K562 (cell line): Measurements from ENCODE around the gene CENPP. TPM values are rescaled to one million over a fixed set of nuclear protein-coding genes. Genes with fewer than 3 reads are reported as not detected.

ENCODE experiments used
- C11orf30 ChIP-seq: fragments of 450-650 bp; IDR thresholded peaks from 2 replicates; pipeline ENCODE4 v1.6.1; 2016; ENCODE audit warnings: low read depth, mild to moderate bottlenecking
- GABPB2 ChIP-seq: fragments of 250-450 bp; sonication (Bioruptor Pico); conservative IDR thresholded peaks from 2 replicates; pipeline ENCODE4 v1.5.1; 2021; ENCODE audit warnings: mild to moderate bottlenecking
- HNRNPH1 ChIP-seq: fragments of 200-400 bp; formaldehyde crosslinking; optimal IDR thresholded peaks from 2 replicates; pipeline ENCODE3; 2017; ENCODE audit warnings: low read depth, mild to moderate bottlenecking, low read length, moderate library complexity
- MTA3 ChIP-seq: fragments of 450-650 bp; formaldehyde crosslinking; IDR thresholded peaks from 2 replicates; pipeline ENCODE4 v1.6.1; 2017; ENCODE audit warnings: mild to moderate bottlenecking, borderline replicate concordance
- RBBP5 ChIP-seq: fragments of 200-600 bp; sonication (generic); IDR thresholded peaks from 2 replicates; pipeline ENCODE4 v1.6.1; 2012; ENCODE audit warnings: borderline replicate concordance, mild to moderate bottlenecking, low read length, control low read depth, inconsistent platforms; ENCODE audit not compliant: insufficient read depth, poor library complexity, severe bottlenecking
- RBM15 ChIP-seq: fragments of 200-400 bp; formaldehyde crosslinking; IDR thresholded peaks from 2 replicates; pipeline ENCODE4 v1.6.1; 2018; ENCODE audit warnings: mild to moderate bottlenecking, low read length, moderate library complexity; ENCODE audit not compliant: insufficient read depth
- SAP30 ChIP-seq: fragments of 200-600 bp; sonication (generic); IDR thresholded peaks from 2 replicates; pipeline ENCODE4 v1.6.1; 2012; ENCODE audit warnings: borderline replicate concordance, low read depth, mild to moderate bottlenecking, moderate library complexity, low read length, control low read depth, inconsistent platforms; ENCODE audit not compliant: insufficient read depth, poor library complexity, severe bottlenecking
- SOX6 ChIP-seq: fragments of 450-650 bp; IDR thresholded peaks from 2 replicates; pipeline ENCODE4 v1.6.1; 2014; ENCODE audit warnings: mild to moderate bottlenecking
- ZNF77 ChIP-seq: fragments of 250-450 bp; sonication (Bioruptor Pico); IDR thresholded peaks from 2 replicates; pipeline ENCODE4 v1.5.0; 2020
- polyA plus RNA-seq, 8 experiments: library from polyadenylated mRNA; depleted of rRNA in 4 of 8; stranded (reverse) in 5 of 8; unstranded in 3 of 8; fragments of >200 nt; fragmentation: Nextera tagmentation in 2 of 8; fragmentation: Illumina TruSeq in 1 of 8; extraction: Ambion mirVana in 2 of 8; extraction: Trizol in 1 of 8; gene quantifications; 2 replicates each; pipeline versions ENCODE4 v1.2.1 to v1.2.3, GENCODE V29; 2011 to 2014; ENCODE audit warnings: inconsistent platforms in 1 of 8, missing spikeins in 1 of 8
- total RNA-seq, 7 experiments: library from RNA; depleted of rRNA in 6 of 7; stranded (reverse); fragments of >200 nt in 6 of 7; fragmentation: Illumina TruSeq in 2 of 7; extraction: Trizol in 2 of 7; gene quantifications; 2 replicates each; pipeline versions ENCODE4 v1.2.1 to v1.2.3, GENCODE V29; 2011 to 2021; ENCODE audit warnings: low replicate concordance in 1 of 7
- TF ChIP-seq, protein P1 (sequence below): fragments of 200-800 bp; sonication (Bioruptor generic); IDR thresholded peaks from 2 replicates; pipeline ENCODE4 v1.6.1; 2017; ENCODE audit warnings: missing genetic modification characterization, missing compliant biosample characterization
- TF ChIP-seq, protein P2 (sequence below), 2 experiments: fragments of 450-650 bp; conservative IDR thresholded peaks; 2 replicates each; pipeline ENCODE4 v1.6.1; 2017; ENCODE audit warnings: mild to moderate bottlenecking in 2 of 2, moderate library complexity in 2 of 2
- TF ChIP-seq, protein P3 (sequence below): sonication (generic); formaldehyde crosslinking; IDR thresholded peaks from 2 replicates; pipeline ENCODE4 v1.8.1; 2023; ENCODE audit warnings: mild to moderate bottlenecking, missing genetic modification reagents
- TF ChIP-seq, protein P4 (sequence below): sonication (generic); formaldehyde crosslinking; IDR thresholded peaks from 2 replicates; pipeline ENCODE4 v1.8.0; 2023; ENCODE audit warnings: mild to moderate bottlenecking, missing genetic modification reagents
- TF ChIP-seq, protein P5 (sequence below): fragments of 450-650 bp; formaldehyde crosslinking; IDR thresholded peaks from 2 replicates; pipeline ENCODE4 v1.4.0; 2020; ENCODE audit warnings: mild to moderate bottlenecking, moderate library complexity

Gene CENPP
- total and polyA plus RNA-seq, 9 of the 15 experiments (the other 6 are each of a cell fraction or from before 2014, with no cell fraction given), result 8.0 to 28.5 (median 17.9) TPM

DNA sequence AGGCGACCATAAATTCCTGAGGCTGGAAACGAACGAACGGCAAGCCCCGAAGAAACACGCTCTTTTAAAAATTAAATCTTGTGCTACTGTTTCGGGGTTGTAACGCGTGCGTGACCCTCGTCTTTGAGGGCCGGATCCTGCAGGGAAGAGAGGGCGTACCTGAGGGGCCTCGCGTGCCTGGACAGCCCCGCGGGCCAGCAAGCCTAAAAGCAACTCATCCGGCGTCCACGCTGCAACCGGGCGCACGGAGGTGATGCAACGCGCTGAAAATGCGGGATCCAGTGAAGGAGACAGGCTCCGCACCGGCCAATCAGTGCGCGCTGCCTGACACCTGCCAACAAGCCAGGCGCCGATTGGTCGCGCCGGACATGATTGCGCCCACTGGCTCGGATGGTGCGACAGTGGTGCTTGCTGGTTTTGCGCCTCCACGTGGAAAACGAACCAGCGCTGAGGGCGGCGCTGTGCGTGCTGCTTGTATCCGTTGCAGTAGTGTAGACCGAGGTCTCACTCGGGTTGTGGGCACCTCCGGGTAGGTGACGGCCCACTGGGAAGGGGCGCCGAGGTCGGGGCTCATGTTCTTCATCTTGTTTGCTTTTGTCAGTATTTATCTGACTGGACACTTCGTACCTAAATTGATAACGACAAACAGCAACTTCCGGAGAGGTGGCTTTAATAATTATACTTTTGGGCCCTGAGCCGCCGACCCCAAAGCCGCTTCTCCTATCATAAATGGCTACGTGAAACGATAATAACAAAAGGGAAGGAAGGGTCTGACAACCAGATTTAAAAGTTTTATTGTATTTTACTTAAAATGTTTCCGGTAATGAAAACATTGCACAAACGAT, 32.1 kb upstream of the CENPP start, which contains the start of gene IARS1 (continued):
- TF ChIP-seq, protein P1, sequence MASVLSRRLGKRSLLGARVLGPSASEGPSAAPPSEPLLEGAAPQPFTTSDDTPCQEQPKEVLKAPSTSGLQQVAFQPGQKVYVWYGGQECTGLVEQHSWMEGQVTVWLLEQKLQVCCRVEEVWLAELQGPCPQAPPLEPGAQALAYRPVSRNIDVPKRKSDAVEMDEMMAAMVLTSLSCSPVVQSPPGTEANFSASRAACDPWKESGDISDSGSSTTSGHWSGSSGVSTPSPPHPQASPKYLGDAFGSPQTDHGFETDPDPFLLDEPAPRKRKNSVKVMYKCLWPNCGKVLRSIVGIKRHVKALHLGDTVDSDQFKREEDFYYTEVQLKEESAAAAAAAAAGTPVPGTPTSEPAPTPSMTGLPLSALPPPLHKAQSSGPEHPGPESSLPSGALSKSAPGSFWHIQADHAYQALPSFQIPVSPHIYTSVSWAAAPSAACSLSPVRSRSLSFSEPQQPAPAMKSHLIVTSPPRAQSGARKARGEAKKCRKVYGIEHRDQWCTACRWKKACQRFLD (CRISPR knock-in tag), result peak; percentile 93
- TF ChIP-seq HNRNPH1, result no peak
- TF ChIP-seq SOX6, result peak; percentile 68
- TF ChIP-seq, protein P2, sequence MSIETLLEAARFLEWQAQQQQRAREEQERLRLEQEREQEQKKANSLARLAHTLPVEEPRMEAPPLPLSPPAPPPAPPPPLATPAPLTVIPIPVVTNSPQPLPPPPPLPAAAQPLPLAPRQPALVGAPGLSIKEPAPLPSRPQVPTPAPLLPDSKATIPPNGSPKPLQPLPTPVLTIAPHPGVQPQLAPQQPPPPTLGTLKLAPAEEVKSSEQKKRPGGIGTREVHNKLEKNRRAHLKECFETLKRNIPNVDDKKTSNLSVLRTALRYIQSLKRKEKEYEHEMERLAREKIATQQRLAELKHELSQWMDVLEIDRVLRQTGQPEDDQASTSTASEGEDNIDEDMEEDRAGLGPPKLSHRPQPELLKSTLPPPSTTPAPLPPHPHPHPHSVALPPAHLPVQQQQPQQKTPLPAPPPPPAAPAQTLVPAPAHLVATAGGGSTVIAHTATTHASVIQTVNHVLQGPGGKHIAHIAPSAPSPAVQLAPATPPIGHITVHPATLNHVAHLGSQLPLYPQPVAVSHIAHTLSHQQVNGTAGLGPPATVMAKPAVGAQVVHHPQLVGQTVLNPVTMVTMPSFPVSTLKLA (conservative IDR thresholded peaks at IDR 0.05), result peak; percentile 99 to 100
- TF ChIP-seq C11orf30, result peak; percentile 93
- no peak for TF ChIP-seq RBM15
- TF ChIP-seq SAP30, result peak; percentile 93
- peak; percentile 91 for TF ChIP-seq RBBP5
- TF ChIP-seq, protein P3, sequence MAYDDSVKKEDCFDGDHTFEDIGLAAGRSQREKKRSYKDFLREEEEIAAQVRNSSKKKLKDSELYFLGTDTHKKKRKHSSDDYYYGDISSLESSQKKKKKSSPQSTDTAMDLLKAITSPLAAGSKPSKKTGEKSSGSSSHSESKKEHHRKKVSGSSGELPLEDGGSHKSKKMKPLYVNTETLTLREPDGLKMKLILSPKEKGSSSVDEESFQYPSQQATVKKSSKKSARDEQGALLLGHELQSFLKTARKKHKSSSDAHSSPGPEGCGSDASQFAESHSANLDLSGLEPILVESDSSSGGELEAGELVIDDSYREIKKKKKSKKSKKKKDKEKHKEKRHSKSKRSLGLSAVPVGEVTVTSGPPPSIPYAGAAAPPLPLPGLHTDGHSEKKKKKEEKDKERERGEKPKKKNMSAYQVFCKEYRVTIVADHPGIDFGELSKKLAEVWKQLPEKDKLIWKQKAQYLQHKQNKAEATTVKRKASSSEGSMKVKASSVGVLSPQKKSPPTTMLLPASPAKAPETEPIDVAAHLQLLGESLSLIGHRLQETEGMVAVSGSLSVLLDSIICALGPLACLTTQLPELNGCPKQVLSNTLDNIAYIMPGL, result peak; percentile 37; the same call in 1 of the 2 replicates
- TF ChIP-seq GABPB2 (CRISPR knock-in tag), result no peak
- no peak for TF ChIP-seq ZNF77 (CRISPR knock-in tag)
- peak; percentile 96 for TF ChIP-seq MTA3
- TF ChIP-seq, protein P4, sequence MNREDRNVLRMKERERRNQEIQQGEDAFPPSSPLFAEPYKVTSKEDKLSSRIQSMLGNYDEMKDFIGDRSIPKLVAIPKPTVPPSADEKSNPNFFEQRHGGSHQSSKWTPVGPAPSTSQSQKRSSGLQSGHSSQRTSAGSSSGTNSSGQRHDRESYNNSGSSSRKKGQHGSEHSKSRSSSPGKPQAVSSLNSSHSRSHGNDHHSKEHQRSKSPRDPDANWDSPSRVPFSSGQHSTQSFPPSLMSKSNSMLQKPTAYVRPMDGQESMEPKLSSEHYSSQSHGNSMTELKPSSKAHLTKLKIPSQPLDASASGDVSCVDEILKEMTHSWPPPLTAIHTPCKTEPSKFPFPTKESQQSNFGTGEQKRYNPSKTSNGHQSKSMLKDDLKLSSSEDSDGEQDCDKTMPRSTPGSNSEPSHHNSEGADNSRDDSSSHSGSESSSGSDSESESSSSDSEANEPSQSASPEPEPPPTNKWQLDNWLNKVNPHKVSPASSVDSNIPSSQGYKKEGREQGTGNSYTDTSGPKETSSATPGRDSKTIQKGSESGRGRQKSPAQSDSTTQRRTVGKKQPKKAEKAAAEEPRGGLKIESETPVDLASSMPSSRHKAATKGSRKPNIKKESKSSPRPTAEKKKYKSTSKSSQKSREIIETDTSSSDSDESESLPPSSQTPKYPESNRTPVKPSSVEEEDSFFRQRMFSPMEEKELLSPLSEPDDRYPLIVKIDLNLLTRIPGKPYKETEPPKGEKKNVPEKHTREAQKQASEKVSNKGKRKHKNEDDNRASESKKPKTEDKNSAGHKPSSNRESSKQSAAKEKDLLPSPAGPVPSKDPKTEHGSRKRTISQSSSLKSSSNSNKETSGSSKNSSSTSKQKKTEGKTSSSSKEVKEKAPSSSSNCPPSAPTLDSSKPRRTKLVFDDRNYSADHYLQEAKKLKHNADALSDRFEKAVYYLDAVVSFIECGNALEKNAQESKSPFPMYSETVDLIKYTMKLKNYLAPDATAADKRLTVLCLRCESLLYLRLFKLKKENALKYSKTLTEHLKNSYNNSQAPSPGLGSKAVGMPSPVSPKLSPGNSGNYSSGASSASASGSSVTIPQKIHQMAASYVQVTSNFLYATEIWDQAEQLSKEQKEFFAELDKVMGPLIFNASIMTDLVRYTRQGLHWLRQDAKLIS, result peak; percentile 95
- TF ChIP-seq, protein P5, sequence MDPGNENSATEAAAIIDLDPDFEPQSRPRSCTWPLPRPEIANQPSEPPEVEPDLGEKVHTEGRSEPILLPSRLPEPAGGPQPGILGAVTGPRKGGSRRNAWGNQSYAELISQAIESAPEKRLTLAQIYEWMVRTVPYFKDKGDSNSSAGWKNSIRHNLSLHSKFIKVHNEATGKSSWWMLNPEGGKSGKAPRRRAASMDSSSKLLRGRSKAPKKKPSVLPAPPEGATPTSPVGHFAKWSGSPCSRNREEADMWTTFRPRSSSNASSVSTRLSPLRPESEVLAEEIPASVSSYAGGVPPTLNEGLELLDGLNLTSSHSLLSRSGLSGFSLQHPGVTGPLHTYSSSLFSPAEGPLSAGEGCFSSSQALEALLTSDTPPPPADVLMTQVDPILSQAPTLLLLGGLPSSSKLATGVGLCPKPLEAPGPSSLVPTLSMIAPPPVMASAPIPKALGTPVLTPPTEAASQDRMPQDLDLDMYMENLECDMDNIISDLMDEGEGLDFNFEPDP, result no peak
